BE2C (cell line): ENCODE measurements around the gene NTHL1.

ENCODE experiments used
- DNase-seq: peaks from one replicate; pipeline ENCODE4 v3.0.0-alpha.2; 2020
- H3K27me3 ChIP-seq: fragments of 250-450 bp; sonication (Bioruptor Pico); 2 replicates; pipeline ENCODE4 v1.5.1; 2020; ENCODE audit warnings: mild to moderate bottlenecking
- H3K36me3 ChIP-seq: fragments of 250-450 bp; sonication (Bioruptor Pico); 2 replicates; pipeline ENCODE4 v1.5.1; 2020; ENCODE audit warnings: mild to moderate bottlenecking
- H3K4me1 ChIP-seq: fragments of 250-450 bp; sonication (Bioruptor Pico); 2 replicates; pipeline ENCODE4 v1.5.1; 2020
- H3K4me3 ChIP-seq: 2 replicates; pipeline ENCODE4 v1.5.1; 2011; ENCODE audit warnings: low read depth, low read length
- H3K9me3 ChIP-seq: fragments of 250-450 bp; sonication (Bioruptor Pico); 2 replicates; pipeline ENCODE4 v1.5.1; 2020
- CTCF ChIP-seq: IDR thresholded peaks from 2 replicates; pipeline ENCODE4 v1.5.1; 2012; ENCODE audit warnings: mild to moderate bottlenecking, low read depth, low read length

The NTHL1 gene

DNA sequence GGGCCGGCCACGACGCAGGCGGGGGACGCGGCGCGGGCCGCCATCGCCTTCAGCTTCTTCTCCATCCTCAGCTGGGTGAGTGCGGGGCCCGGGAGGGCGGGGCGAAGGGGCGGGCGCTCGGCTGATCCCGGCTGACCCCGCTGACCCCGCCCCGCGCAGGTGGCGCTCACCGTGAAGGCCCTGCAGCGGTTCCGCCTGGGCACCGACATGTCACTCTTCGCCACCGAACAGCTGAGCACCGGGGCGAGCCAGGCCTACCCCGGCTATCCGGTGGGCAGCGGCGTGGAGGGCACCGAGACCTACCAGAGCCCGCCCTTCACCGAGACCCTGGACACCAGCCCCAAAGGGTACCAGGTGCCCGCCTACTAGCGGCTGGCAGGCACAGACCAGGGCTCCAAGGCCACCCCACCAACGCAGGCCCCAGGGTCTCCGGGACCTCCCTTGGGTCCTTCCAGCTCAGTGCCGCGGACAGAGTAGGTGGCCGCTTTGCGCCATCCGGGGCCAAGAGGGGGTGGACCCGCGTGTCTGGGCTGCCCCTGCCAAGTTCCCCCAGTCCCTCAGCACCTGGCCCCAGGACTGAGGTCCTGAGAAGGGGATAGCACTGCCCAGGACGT lies 54.8 kb downstream of the NTHL1 start:
- DNase-seq: no peak
- no peak overlapping the region for H3K4me3 ChIP-seq
- no peaks in the 10 kb centered on the region for H3K4me1 ChIP-seq
- peaks cover 10% of the 10 kb centered on the region for H3K9me3 ChIP-seq
- H3K27me3 ChIP-seq: peaks cover 29% of the 10 kb centered on the region
- H3K36me3 ChIP-seq: peaks cover 18% of the 10 kb centered on the region
- no peak for TF ChIP-seq CTCF

- Histone ChIP-seq H3K4me3 (no peak overlapping the region), H3K4me1 (no peaks in the 10 kb centered on the region), H3K9me3 (peaks cover 10% of the 10 kb centered on the region), H3K27me3 (peaks cover 29% of the 10 kb centered on the region), H3K36me3 (peaks cover 11% of the 10 kb centered on the region)
- DNase-seq: peak; percentile 98
- TF ChIP-seq CTCF: no peak
Measured at GRCh38 chr16:1991948-1992703, 55.5 kb downstream of the NTHL1 start.

DNA sequence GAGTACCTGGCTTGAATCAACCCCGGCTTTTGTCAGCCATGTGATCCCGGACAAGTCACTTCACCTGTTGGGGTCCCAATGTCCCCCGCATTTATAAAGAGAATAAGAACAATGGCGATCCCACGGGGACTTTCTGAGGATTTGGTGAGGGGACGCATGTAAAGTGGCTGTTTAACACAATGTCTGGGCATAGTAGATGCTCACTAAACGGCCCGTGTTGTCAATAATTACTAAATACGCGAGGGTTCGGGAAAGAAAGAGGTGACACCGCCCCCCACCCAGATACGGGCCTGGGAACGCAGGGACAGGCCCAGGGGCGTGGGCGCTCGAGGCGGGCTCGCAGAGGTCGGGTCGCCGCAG lies 56.1 kb downstream of the NTHL1 start:
- no peak for DNase-seq
- peaks cover 29% of the 10 kb centered on the region for H3K27me3 ChIP-seq
- peaks cover 10% of the 10 kb centered on the region for H3K9me3 ChIP-seq
- no peak overlapping the region for H3K4me3 ChIP-seq
- no peak for TF ChIP-seq CTCF
- peaks cover 11% of the 10 kb centered on the region for H3K36me3 ChIP-seq
- H3K4me1 ChIP-seq: no peaks in the 10 kb centered on the region

DNA sequence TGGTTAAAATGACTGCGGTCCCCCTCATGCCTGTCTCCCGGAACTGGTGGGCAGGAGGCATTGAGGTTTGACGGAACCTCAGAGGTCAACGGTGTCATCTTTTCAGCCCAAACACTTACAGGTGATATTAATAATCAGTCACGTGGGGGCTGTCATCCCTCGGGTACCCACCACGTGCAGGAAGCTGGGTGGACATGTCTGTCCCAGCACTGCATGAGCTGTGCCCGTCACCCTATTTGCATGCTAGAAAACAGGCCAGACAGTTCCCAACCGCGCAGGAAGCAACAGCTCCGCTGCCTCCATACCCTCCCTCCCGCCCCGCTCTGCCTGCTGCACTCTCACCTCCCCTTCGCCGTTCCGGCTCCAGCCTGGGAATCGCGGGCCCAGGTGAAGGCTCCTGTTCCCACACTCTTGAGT lies 56.5 kb downstream of the NTHL1 start:
- H3K9me3 ChIP-seq: peaks cover 10% of the 10 kb centered on the region
- no peaks in the 10 kb centered on the region for H3K4me1 ChIP-seq
- H3K27me3 ChIP-seq: peaks cover 29% of the 10 kb centered on the region
- H3K4me3 ChIP-seq: no peak overlapping the region
- DNase-seq: no peak
- H3K36me3 ChIP-seq: peaks cover 16% of the 10 kb centered on the region
- TF ChIP-seq CTCF: no peak

DNA sequence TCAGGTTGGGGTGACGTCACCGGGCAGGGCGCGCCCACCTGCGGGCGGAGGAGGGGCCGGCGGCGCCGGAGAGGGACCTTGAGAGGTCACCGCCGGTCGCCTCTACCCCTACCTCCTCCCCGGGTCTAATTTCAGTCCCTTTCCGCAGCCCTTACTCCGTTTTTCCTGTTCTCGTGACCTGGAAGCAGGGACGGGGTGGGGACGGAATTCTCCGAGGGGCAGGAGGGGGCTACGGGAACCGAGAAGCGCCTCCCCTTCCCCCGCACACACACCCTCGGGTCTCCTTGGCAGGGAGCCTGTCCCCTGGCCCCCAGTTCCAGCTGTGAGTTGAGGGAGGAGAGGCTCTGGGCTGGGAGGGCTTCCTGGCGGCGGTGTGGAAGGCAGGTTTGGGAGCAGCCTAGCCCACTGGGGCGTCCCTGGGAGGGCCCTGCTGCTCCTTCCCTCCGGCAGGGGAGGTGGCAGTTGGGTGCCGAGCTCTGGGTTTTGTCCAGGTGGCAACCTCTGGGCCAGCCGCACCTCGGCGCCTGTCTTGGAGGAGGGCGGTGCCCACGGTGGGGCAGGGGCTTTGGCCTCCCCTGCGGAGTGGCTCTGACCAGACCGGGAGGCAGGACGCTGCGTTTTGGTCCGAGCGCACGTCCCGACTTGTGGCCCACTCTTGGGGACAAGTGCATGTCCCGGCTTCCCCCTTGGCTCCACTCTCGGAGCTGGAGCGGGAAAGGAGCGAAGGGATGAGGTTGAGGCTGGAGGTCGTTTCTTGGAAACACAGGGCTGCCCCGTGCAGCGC lies 57.1 kb downstream of the NTHL1 start:
- peaks cover 20% of the 10 kb centered on the region for H3K36me3 ChIP-seq
- peak overlapping the region; percentile 46 for H3K4me3 ChIP-seq
- peaks cover 10% of the 10 kb centered on the region for H3K9me3 ChIP-seq
- TF ChIP-seq CTCF: no peak
- H3K4me1 ChIP-seq: no peaks in the 10 kb centered on the region
- peaks cover 29% of the 10 kb centered on the region for H3K27me3 ChIP-seq
- no peak for DNase-seq

DNA sequence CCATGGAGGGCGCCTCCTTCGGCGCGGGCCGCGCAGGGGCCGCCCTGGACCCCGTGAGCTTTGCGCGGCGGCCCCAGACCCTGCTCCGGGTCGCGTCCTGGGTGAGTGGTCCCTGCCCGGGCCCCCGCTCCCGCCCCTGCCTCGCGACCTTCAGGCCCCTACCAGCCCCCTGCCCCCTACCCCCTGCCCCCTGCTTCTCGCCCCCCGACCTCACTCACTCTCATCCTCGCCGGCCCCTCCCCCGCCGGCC lies 57.6 kb downstream of the NTHL1 start:
- peaks cover 17% of the 10 kb centered on the region for H3K36me3 ChIP-seq
- H3K27me3 ChIP-seq: peaks cover 29% of the 10 kb centered on the region
- TF ChIP-seq CTCF: no peak
- peaks cover 10% of the 10 kb centered on the region for H3K9me3 ChIP-seq
- H3K4me1 ChIP-seq: no peaks in the 10 kb centered on the region
- H3K4me3 ChIP-seq: peak overlapping the region; percentile 46
- no peak for DNase-seq
